ENCODE data around the gene ILDR2. TPM values are rescaled to one million over a fixed set of nuclear protein-coding genes. Genes with fewer than 3 reads are reported as not detected.

Gene ILDR2
- total RNA-seq, 1 donor from 2014 or later: 4.1 TPM

DNA sequence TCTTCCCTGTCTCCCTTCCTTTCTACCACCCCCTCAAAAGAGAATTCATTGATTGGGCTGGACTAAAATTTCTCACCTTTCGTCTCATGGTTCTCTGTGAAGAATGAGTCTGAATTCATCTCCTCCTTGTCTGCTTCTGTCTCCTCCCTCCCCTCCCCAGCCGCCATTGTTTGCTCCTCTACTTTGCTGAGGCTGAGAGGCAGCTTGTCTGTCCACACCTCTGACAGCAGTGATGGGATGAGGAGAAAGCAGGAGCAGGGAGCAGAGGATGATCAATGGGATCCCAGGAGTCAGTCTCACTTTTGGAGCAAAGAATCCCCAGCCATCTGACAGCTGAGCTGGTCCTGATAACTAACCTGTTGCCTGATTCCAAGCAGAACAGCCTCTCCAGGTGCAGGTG, 2.5 kb downstream of the ILDR2 start:
- intact Hi-C loops (cut with DNase I): no loop called here

DNA sequence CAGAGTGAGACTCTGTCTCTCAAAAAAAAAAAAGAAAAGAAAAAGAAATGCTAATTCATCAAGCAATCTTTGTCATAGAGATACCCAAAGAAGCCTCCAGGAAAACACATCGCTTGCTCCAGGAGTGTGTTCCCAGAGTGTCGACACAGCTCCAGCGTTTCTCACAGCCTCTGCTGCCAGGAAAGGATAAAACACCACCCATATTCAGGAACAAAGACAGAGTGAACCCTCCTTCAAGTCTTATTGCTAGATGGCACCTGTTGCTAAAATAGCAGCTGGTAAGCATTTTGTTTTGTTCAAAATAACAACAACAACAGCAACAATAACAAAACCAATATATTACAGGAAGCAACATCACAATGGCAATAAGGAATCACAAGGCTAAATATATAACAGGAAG, 3.1 kb downstream of the ILDR2 start:
- DNase-seq (no peak), ATAC-seq (ENCODE audit: poor library complexity) (no peak)
- intact Hi-C loops (cut with DNase I): no loop called here

More for the DNA sequence above, 2.5 kb downstream of the ILDR2 start:
- ATAC-seq (ENCODE audit: poor library complexity): no peak
- no peak for DNase-seq

DNA sequence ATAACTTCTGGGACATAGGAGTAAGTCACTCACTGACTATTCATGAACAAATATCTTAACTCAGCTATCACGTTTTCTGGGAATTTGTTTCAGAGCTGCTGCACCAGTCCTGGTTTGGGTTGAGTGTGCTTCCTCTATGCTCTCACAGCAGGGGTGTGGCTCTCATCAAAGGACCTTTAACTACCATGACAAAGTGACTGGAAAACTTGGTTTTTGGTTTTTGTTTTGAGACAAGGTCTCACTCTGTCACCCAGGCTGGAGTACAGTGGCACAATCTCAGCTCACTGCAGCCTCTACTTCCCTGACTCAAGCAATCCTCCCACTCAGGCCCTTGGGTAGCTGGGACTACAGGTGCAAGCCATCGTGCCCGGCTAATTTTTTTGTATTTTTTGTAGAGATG, 4.1 kb downstream of the ILDR2 start:
- intact Hi-C loops (cut with DNase I): no loop called here
- ATAC-seq (ENCODE audit: poor library complexity) (no peak), DNase-seq (no peak)

DNA sequence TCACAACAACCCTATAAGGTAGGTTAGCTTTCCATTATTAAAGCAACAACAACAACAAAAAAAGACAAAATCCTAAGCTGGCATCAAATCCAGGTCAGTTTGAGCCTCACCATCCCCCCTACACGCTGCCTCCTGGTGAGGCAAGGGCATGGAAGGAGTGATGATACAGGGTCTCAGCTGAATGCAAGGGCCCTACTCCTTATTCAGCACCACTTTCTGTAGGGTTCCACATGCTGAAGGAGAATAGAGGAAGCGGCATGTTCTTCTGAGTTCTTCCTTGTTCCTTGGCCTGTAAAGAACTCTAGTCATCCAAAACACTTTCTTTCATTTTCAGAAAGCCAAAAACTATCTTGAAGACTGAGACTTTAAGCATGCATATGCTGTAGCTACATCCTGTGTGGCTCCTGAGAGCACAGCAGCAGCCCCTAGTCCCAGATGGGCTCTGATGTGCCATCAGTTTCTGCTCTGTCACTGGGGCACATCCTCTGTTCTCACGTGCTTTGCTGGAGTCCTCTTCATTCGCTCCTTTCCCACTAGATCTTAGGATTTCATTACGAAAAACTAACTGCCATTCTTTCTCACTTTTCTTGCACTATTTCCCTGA, 6.2 kb downstream of the ILDR2 start:
- ATAC-seq (ENCODE audit: poor library complexity) (no peak), DNase-seq (no peak)
- intact Hi-C loops (cut with DNase I): no loop called here

DNA sequence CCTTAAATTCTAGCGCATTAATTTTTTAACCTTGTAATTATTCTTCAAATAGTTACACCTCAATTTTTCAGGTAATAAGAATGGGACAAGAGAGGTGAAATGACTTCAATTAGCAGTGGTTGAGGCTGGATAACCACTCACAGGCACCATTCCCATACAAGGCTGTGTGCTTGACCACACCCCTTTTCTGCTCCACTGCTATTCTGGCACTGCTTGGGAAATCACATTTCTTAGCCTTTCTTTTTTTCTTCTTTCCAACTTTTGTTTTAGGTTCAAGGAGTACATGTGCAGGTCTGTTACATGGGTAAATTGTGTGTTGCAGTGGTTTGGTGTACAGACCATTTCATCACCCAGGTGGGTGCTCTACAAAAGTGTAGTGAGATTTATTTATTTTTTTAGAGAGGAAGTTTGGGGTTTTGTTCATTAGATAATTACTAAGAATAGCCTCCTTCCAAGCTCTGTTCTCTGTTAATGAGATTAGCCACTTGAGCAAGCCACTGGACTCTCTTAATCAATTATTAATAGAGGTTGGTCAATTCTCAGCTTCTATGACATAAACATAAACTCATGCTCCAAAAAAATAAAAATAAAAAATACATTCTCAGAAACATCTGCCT, 14.4 kb downstream of the ILDR2 start:
- ATAC-seq (ENCODE audit: poor library complexity) (no peak), DNase-seq (no peak)
- intact Hi-C loops (cut with DNase I): no loop called here

DNA sequence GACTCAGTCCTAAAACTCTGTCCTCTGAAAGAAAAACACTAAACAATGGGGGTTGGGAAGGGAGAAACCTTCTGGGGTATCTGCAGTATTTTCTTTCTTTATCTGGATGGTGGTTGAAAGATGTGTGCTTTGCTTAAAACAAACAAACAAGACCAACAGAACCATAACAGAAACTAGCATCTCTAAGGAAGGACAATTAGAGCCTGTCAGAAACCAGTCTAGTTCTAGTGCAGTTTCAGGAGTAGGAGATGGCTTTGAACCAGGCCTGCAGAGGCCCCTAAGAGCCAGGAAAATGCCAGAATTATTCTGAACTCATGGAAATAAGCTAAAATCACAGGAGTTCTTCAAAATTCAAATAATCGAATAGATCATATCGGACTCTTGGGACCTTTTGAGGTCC, 18.5 kb downstream of the ILDR2 start:
- DNase-seq: no peak
- intact Hi-C loops (cut with DNase I): no loop called here
- ATAC-seq (ENCODE audit: poor library complexity): no peak

DNA sequence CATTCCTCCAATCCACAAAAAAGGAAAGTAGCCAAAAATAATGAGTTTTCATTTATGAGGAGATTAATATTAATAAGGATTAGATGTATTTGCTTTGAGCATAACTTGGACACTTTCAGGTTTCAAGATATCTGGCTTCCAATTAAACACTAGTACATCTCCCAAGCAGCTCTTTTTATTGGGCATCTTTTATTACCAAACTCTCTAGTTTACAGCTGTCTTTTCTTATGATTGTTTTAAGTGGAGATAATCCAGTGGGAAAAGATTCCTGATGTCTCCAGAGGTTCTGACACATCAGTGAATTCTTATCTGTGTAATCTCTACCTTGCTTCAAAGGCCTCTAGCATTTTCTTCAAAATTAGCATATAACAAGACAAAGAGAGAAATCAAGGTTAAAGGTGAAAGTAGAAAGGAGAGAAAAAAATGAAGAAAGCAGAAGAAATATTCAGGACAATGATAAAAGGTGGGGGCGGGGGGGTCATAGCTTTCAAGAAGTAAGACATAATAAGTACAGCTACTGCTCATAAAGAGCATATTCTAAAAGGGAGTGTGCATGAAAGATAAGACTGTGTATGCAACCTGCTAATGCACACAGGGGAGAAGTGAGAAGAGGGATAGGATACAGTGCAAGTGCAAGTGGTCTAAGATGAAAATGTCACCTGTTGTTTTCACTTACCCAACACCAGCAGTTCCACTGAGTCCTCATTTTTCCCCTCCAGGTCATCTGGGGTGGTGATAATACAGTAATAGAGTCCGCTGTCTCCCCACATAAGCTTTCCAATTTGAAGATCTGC, 19.1 kb downstream of the ILDR2 start:
- intact Hi-C loops (cut with DNase I): no loop called here
- no peak for DNase-seq
- no peak for ATAC-seq (ENCODE audit: poor library complexity)

DNA sequence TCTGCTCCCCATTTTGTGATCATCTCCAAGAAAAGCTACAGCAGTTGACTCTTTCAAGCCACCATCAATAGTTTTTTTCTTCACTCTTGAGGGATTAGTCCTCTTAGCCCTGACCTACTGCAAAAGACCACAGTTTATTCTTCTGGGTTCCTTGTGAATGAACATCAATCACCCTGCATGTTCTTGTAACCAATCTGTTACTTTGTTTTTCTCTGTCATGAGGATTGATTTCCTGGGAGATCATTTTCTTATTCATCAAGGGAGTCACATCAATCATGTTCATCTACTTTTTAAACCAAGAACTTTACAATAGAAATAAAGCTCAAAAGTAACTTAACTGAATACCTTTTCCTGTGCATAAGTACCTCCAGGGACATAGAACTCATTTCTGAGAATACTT, 21.8 kb downstream of the ILDR2 start:
- DNase-seq (no peak), ATAC-seq (ENCODE audit: poor library complexity) (no peak)
- intact Hi-C loops (cut with DNase I): no loop called here

DNA sequence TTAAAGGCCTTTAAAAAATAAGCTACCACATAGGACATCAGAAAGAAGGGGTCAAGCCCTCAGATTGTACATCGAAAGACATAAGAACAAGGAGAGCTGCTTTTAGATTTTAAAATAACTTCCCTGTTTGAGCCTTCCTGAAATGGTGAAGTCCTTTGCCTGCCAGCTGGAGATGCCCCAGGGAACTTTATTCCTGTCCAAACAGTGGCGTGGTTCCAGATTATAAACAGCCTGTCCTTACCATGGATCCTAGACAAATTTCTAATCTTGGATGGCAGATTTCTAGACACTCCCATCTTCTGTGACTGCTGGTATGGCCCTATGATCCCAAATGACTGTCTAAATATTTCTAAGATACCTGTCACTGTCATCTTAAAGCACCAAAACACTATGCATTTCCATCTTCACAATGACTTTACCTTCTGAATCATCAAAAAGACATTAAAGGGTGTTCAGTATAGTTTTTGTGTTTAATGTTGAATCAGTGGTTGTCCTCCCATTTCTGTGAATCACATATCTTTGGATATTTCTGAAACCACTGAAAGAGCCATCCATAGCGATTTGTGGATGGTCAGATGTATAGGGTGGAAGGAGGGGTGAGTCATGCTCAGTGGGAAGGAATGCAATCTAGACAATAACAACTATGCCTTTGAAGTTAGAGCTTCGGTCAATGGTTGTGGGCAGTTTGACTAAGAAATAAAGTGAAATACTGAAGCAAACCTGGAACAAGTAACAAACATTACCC, 23.2 kb downstream of the ILDR2 start:
- DNase-seq: no peak
- intact Hi-C loops (cut with DNase I): no loop called here
- peak; percentile 91 for ATAC-seq (ENCODE audit: poor library complexity)

DNA sequence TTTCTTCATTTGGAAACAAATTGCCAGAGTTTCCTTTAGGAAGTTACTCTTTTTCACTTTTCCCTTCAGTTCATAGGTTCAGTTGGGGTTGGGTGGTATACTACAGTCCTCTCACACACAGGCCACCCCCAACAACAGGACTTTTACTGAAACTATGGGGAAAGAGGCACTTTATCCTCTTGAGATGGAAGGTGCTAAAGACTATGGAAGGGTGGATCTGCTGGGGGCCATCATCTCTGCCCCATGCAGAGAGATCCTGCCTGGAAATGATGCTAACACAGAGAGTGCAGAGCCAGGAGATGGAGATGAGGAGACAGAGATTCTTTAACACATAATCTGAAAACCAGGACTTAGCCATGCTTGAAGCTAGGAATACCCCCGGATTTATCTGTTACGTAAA, 24.3 kb downstream of the ILDR2 start:
- ATAC-seq (ENCODE audit: poor library complexity): no peak
- intact Hi-C loops (cut with DNase I): no loop called here
- DNase-seq: no peak

DNA sequence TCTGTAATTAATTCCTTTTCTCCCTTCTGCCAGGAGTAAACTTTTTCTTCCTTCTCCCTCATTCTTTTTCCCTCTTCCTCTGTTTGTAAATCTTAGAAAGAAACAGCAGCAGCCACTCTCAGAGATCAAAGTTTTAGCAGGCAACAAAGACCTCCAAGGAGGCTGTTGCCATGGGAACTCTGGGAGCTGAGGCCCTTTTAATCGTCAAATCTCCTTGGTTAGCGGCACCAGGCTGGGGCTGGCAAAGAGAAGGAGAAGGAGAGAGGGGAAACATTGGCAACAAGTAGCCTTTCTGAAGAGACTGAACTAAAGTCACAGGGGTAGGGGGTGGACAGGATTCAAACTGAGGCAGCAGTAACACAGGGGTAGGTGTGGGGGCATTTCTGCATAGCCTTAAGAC, 25.2 kb downstream of the ILDR2 start:
- ATAC-seq (ENCODE audit: poor library complexity): no peak
- DNase-seq: no peak
- intact Hi-C loops (cut with DNase I): no loop called here

DNA sequence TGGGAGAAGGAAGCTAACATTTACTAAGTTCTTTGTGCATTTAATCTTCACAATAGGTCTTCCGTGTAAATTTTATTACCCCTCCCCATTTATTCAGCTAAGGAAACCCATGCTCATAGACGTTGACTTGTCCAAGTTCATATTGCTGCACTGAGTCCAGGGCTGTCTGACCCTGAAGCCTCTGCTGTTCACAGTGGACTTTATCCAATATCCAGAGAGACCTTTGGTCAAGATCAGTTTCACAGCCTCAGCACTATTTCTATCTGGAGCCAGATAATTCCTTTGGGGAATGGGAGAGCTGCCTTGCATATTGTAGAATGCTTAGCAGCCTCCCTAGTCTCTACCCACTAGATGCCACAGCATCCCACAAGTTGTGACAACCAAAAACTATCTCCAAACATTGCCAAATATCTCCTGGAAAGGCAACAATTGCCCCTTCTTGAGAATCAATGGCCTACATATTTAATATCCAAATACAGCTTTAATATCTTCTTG, 26.4 kb downstream of the ILDR2 start:
- DNase-seq (no peak), ATAC-seq (ENCODE audit: poor library complexity) (no peak)
- intact Hi-C loops (cut with DNase I): no loop called here

DNA sequence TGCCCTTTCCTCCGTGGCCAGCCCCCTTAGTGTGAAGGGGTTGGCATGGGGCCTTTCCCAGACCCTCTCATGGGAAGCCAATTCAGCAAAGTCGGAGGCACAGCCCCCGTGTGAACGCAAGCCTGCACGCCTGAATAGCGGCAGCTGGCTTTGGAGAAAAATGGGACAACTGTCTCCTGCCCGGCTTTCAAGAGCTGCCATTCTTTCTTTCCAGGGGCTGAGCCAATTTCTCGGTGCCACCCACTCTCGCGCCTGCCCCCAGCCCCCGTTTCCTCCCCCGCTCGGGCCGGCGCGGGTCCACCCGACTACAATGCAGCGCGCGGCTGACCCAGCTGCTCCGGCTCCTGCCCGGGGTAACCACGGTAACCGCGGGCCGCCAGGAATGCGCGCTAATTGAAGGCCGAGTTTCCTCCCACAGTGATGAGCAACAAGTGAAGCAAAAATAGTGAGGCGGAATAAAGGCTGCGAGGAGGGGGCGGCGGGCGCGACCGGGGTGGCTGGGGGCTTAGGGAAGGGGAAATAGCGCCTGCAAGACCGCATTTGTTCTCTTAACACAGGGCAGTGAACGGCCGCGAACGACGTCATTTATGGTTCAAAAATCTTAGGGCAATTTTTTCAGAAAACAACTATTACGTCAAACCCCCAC, 27.8 kb downstream of the ILDR2 start:
- DNase-seq (peak; percentile 49), ATAC-seq (ENCODE audit: poor library complexity) (peak; percentile 73)

DNA sequence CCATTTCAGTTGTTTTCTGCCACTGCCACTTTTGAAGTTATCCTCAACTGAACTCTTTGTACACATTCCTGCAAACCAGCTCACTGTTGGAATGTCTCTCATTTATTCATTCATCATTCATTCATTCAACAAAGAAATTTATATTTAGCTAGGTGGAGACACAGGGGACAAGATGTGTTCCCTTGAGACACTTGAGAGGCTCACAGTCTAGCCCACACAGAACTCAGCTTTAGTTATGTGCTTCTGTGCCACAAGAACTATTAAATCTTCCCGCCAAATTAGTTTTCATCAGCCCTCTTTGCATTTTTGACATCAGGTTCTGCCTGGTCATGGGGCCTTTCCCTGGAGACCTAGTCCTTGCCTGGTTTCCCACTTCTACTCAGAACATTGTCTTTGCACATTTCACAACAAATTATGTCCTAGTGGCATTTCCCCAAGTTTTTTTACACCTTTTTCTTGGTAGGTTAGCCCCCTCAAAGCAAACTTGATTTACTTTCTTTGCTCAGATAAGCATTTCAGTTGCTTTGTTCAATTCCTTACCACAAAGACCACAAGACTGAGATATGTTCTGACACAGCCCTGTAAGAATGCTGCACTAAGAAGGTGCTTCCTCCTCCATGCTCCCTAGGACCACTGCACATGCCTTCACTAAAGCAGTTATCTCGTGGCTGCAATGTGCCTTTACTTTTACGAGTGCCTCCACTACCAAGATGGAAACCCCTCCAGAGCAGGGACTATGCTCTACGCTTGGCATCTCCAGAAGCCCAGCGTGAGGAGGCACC, 31.0 kb downstream of the ILDR2 start:
- no peak for ATAC-seq (ENCODE audit: poor library complexity)

More for the DNA sequence above, 27.8 kb downstream of the ILDR2 start:
- intact Hi-C loops (cut with DNase I): no loop called here

DNA sequence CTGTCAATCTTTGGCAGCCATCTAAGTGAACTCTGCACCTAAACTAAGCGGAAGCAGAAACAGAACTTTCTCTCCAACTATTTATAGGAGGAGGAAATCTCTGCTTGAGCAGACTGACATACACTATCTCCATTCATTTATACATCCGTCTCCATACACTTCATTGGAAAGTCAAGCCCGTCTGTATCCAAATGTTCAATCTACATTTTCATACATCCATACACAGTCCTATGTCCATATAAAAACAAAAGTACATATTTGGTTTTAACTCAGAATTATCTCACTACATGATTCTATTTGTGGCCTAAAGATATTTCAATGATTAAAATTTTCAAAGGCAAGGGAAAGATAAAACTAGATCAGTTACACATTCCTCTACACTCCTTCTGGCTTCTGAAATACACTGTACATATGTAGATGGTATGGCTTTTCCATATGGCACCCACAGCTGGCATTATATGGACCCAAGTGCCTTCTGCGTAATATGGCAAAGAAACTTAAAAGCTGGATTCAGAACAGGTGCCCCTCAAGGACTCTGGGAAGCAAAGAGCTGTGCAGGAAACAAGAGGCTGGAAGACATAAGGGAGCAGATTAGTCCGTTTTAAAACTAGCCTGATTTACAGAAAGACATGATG, 35.5 kb downstream of the ILDR2 start:
- intact Hi-C loops (cut with DNase I): no loop called here
- ATAC-seq (ENCODE audit: poor library complexity) (no peak), DNase-seq (no peak)

More for the DNA sequence above, 31.0 kb downstream of the ILDR2 start:
- intact Hi-C loops (cut with DNase I): no loop called here
- DNase-seq: no peak

DNA sequence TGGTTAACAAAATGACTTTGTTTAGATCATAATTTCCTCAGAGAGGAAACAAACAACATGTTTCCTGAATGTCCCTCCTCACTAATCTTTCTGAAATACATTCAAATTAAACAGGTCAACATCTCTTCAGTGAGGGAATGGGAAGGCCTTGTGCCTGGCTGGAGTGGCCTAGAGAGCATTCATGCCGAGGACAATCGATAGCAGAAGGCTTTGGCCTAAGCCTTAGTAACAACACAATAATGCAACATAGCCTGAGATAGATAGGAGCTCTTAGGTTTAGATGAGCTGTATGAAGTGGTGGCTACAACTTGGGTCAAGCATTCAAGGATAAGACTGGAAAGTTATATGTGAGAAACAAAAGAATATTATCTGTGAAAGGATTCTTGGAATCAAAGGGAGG, 37.4 kb downstream of the ILDR2 start:
- intact Hi-C loops (cut with DNase I): no loop called here
- DNase-seq (no peak), ATAC-seq (ENCODE audit: poor library complexity) (no peak)

DNA sequence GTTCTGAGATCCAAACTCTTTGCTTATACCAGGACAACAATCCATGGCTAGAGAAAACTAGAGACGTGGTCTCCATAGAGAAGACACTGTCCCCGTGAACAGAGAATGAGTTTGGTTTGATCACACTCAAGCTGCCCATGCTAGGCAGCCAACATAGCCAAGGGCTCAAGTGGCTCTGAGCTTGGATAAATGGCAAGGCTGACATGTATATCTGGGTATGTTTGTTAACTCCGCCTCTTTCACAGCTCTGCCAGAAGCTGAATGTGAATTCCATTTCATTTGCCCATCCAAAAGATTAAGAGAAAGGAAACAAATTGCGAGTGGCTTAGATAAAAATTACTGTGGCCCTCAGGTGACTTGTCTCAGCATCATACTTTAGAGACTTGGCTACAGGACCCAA, 38.0 kb downstream of the ILDR2 start:
- DNase-seq (no peak), ATAC-seq (ENCODE audit: poor library complexity) (peak; percentile 87)
- intact Hi-C loops (cut with DNase I): no loop called here

DNA sequence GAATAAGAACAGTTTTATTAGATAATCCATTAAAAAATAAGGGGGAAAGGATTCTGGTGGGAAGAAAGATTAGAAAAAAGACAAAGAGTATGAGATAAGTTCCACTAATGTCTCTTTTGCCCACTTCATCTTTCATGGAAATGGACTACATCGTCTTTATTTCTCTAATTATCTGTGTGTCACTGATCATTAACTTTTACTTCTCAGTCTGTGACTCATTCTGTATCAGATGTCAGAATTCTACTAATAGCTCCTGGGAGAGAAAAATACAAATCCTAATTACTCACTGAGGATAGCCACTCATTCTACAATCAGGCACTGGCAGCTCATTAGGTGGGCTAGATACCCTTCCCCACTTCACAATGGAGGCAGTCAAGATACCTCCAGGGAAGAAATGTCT, 41.7 kb downstream of the ILDR2 start:
- DNase-seq: no peak
- ATAC-seq (ENCODE audit: poor library complexity): no peak
- intact Hi-C loops (cut with DNase I): no loop called here
